ENCODE results near the gene ZMYND8. TPM values are rescaled to one million over a fixed set of nuclear protein-coding genes. Genes with fewer than 3 reads are reported as not detected.

ZMYND8 gene
- total RNA-seq, 4 donors from 2014 or later = 41.6 to 79.4 (median 60.7) TPM

DNA sequence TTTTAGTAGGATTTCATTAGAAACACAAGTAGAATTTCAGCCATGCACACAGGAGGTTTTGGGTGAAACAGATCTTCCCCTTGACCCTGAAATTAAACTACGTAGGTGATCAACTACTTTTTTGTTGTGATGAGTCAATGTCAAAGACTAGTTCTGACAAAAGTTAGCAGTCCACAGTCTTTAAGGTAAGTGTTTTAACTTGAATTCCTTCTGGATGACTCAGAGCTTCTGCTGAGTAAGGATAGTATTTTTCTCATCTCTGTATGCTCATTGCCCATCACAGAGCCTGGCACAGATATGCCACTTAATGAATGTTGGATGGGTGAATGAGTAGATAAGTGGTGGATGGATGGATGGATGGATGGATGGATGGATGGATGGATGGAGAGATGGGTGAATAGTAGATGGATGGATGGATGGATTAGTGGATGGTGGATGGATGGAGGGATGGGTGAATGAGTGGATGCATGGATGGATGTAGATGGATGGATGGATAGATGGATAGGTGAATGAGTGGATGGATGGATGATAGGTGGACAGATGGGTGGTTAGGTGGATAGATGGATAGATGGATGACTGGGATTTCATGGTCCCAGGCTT is 165.3 kb downstream of the ZMYND8 start:
- H3K9me3 ChIP-seq = no peaks in the 10 kb centered on the region
- no peak for DNase-seq
- no peak overlapping the region for H3K4me3 ChIP-seq
- in situ Hi-C loops (cut with MboI; ENCODE audit: low pct_ligation_motif_present in 1 of 4, low pct_unique_long_range_greater_than_20kb in 1 of 4, low sequenced_read_pairs in 3 of 4) (loop anchor here in 3 of 4 donors (10.0 to 25.0 kb wide), 4 partner anchors 194 to 434 kb away; no protein-coding TSS in a partner anchor), intact Hi-C loops (cut with DNase I; ENCODE audit: low total_unique reads) (loop anchor here (10.0 kb wide), 1 partner anchor 434 kb away; no protein-coding TSS in a partner anchor)
- no peak for TF ChIP-seq EP300 (IDR thresholded peaks at IDR 0.05; ENCODE audit: low read depth)
- TF ChIP-seq, protein P1, sequence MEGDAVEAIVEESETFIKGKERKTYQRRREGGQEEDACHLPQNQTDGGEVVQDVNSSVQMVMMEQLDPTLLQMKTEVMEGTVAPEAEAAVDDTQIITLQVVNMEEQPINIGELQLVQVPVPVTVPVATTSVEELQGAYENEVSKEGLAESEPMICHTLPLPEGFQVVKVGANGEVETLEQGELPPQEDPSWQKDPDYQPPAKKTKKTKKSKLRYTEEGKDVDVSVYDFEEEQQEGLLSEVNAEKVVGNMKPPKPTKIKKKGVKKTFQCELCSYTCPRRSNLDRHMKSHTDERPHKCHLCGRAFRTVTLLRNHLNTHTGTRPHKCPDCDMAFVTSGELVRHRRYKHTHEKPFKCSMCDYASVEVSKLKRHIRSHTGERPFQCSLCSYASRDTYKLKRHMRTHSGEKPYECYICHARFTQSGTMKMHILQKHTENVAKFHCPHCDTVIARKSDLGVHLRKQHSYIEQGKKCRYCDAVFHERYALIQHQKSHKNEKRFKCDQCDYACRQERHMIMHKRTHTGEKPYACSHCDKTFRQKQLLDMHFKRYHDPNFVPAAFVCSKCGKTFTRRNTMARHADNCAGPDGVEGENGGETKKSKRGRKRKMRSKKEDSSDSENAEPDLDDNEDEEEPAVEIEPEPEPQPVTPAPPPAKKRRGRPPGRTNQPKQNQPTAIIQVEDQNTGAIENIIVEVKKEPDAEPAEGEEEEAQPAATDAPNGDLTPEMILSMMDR (IDR thresholded peaks at IDR 0.05) = no peak
- TF ChIP-seq POLR2AphosphoS5 (IDR thresholded peaks at IDR 0.05) = no peak
- no peak for TF ChIP-seq POLR2A (IDR thresholded peaks at IDR 0.05)
- H3K4me1 ChIP-seq = peaks cover 0 to under 1% (median 0%) of the 10 kb centered on the region in 4 donors
- no peak overlapping the region for H3K27ac ChIP-seq
- no peaks in the 10 kb centered on the region for H3K27me3 ChIP-seq
- no peaks in the 10 kb centered on the region for H3K36me3 ChIP-seq
- 77 to 86% methylated on average over 1 of the region's 1 CpG for WGBS, 2 donors (ENCODE audit: low coverage in 1 of 2)

DNA sequence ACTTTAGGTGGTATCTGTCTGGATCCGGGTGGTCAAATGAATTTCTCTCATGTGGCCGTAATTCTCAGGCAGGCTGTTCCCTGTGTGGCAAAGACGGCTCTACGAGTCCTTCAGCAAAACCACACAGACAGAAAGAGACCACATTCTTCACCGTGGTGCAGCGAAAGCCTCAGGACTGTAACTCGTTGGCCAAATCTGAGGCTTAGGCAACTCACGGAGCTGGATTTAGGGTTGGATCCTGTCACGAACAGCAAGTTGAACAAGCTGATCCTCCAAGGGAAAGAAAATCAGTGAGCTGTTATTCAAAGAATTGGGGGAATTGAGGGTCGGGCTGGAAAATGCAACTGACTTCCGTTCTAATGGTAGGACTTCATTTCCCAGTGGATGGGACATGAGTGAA is 167.4 kb downstream of the ZMYND8 start:
- Histone ChIP-seq H3K36me3 (no peaks in the 10 kb centered on the region), H3K4me3 (no peak overlapping the region), H3K4me1 (no peaks in the 10 kb centered on the region), H3K27ac (no peak overlapping the region), H3K27me3 (no peaks in the 10 kb centered on the region), H3K9me3 (no peaks in the 10 kb centered on the region)
- intact Hi-C loops (cut with DNase I; ENCODE audit: low total_unique reads) = no loop called here
- TF ChIP-seq EP300 (IDR thresholded peaks at IDR 0.05; ENCODE audit: low read depth) (no peak), POLR2A (IDR thresholded peaks at IDR 0.05) (no peak), POLR2AphosphoS5 (IDR thresholded peaks at IDR 0.05) (no peak)
- TF ChIP-seq, protein P1 (IDR thresholded peaks at IDR 0.05) = no peak
- 70 to 76% methylated on average over 3 to 11 of the region's 11 CpGs for WGBS, 2 donors (ENCODE audit: low coverage in 1 of 2)
- no peak for DNase-seq
- in situ Hi-C loops (cut with MboI; ENCODE audit: low pct_ligation_motif_present in 1 of 4, low pct_unique_long_range_greater_than_20kb in 1 of 4, low sequenced_read_pairs in 3 of 4) = loop anchor here in 1 of 4 donors (25.0 kb wide), 2 partner anchors 198 to 423 kb away; no protein-coding TSS in a partner anchor

DNA sequence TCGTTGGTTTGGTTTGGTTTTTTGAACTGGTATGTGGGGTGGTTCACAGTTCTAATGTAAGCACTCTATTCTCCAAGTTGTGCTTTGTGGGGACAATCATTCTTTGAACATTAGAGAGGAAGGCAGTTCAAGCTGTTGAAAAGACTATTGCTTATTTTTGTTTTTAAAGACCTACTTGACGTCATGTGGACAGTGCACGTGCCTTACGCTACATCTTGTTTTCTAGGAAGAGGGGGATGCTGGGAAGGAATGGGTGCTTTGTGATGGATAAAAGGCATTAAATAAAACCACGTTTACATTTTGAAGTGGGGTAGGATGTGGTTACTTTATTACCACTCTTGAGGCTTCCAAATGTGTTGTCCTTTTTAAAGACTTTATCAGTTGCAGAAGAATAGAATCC is 168.0 kb downstream of the ZMYND8 start:
- no peak for DNase-seq
- Histone ChIP-seq H3K9me3 (no peaks in the 10 kb centered on the region), H3K27me3 (no peaks in the 10 kb centered on the region), H3K4me3 (no peak overlapping the region), H3K4me1 (no peaks in the 10 kb centered on the region), H3K36me3 (no peaks in the 10 kb centered on the region), H3K27ac (no peak overlapping the region)
- 35 to 59% methylated on average over 4 to 5 of the region's 5 CpGs for WGBS, 2 donors (ENCODE audit: low coverage in 1 of 2)
- in situ Hi-C loops (cut with MboI; ENCODE audit: low pct_ligation_motif_present in 1 of 4, low pct_unique_long_range_greater_than_20kb in 1 of 4, low sequenced_read_pairs in 3 of 4) = loop anchor here in 1 of 4 donors (25.0 kb wide), 2 partner anchors 199 to 424 kb away; no protein-coding TSS in a partner anchor
- TF ChIP-seq, protein P1 (IDR thresholded peaks at IDR 0.05) = no peak
- TF ChIP-seq POLR2A (IDR thresholded peaks at IDR 0.05) = no peak
- TF ChIP-seq EP300 (IDR thresholded peaks at IDR 0.05; ENCODE audit: low read depth) = no peak
- TF ChIP-seq POLR2AphosphoS5 (IDR thresholded peaks at IDR 0.05) = no peak
- intact Hi-C loops (cut with DNase I; ENCODE audit: low total_unique reads) = no loop called here

DNA sequence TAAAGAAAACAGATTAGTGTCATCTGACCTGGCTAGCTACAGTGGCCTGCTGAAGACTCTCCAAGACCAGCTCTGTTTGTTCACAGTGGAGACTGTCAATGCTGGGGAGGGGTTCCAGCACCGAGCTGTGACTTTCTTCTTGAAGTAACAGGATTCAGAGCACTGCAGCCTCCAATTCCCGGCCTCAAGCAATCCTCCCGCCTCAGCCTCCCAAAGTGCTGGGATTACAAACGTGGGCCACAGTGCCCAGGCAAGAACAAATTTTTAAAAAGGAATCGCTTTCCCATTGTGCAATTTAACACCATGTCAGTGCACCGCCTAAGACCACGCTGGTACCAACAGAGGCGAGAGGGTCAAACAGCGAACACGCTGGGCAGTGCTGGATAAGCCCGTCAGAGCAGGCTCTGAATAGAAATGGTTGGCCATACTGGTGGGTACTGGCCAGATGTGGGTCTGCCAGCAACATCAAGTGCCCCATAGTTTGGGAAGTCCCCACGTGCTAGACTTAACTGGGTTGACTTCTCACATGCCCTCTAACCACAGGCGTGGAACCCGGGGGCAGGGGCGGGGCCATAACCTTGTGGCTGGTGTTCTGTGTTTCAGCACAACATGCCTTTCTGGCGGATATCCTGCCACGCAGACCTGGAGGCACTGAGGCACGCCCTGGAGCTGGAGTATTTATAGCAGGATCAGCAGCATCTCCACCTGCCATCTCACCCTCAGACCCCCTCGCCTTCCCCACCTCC is 168.9 kb downstream of the ZMYND8 start:
- no peak overlapping the region for H3K27ac ChIP-seq
- H3K36me3 ChIP-seq = no peaks in the 10 kb centered on the region
- in situ Hi-C loops (cut with MboI; ENCODE audit: low pct_ligation_motif_present in 1 of 4, low pct_unique_long_range_greater_than_20kb in 1 of 4, low sequenced_read_pairs in 3 of 4) (loop anchor here in 1 of 4 donors (25.0 kb wide), 2 partner anchors 200 to 425 kb away; no protein-coding TSS in a partner anchor), intact Hi-C loops (cut with DNase I; ENCODE audit: low total_unique reads) (no loop called here)
- H3K4me3 ChIP-seq = no peak overlapping the region
- H3K4me1 ChIP-seq = no peaks in the 10 kb centered on the region
- no peaks in the 10 kb centered on the region for H3K27me3 ChIP-seq
- TF ChIP-seq, protein P1 (IDR thresholded peaks at IDR 0.05) = no peak
- TF ChIP-seq POLR2A (IDR thresholded peaks at IDR 0.05) (no peak), EP300 (IDR thresholded peaks at IDR 0.05; ENCODE audit: low read depth) (no peak), POLR2AphosphoS5 (IDR thresholded peaks at IDR 0.05) (no peak)
- DNase-seq = no peak
- H3K9me3 ChIP-seq = no peaks in the 10 kb centered on the region
- WGBS, 2 donors (ENCODE audit: low coverage in 1 of 2) = 78% methylated on average over 19 of the region's 19 CpGs; no CpG with 5 or more reads in 1 of the 2 donors
